KMS-11 (cell line): Measurements from ENCODE around the gene MAPK8IP3.

Source experiments
- H2AFZ ChIP-seq: fragments of 200-600 bp; sonication (generic); 2 replicates; pipeline ENCODE4 v1.6.1; 2016; ENCODE audit warnings: antibody characterized with exemption, mixed run types, low read depth
- H3K27ac ChIP-seq: fragments of 200-600 bp; sonication (generic); 2 replicates; pipeline ENCODE4 v1.6.1; 2016; ENCODE audit warnings: mild to moderate bottlenecking, mixed run types
- H3K27me3 ChIP-seq: fragments of 200-600 bp; sonication (generic); 2 replicates; pipeline ENCODE4 v1.6.1; 2017; ENCODE audit warnings: mild to moderate bottlenecking, low read depth, mixed run types, moderate library complexity; ENCODE audit not compliant: insufficient read depth
- H3K36me3 ChIP-seq: fragments of 200-600 bp; sonication (generic); 2 replicates; pipeline ENCODE4 v1.6.1; 2017; ENCODE audit warnings: mild to moderate bottlenecking, mixed run types; ENCODE audit not compliant: insufficient read depth
- H3K4me1 ChIP-seq: fragments of 200-600 bp; sonication (generic); 2 replicates; pipeline ENCODE4 v1.6.1; 2016; ENCODE audit warnings: mild to moderate bottlenecking, low read depth, mixed run types; ENCODE audit not compliant: poor library complexity, severe bottlenecking
- H3K4me2 ChIP-seq: fragments of 200-600 bp; sonication (generic); 2 replicates; pipeline ENCODE4 v1.7.0; 2016; ENCODE audit warnings: mild to moderate bottlenecking, mixed run types
- H3K4me3 ChIP-seq: fragments of 200-600 bp; sonication (generic); IDR thresholded peaks from 2 replicates; pipeline ENCODE4 v1.6.1; 2017; ENCODE audit warnings: low read depth, low read length, mixed read lengths; ENCODE audit not compliant: insufficient read depth
- H3K79me2 ChIP-seq: fragments of 200-600 bp; sonication (generic); 2 replicates; pipeline ENCODE4 v1.6.1; 2016; ENCODE audit warnings: low read depth, mixed run types; ENCODE audit not compliant: insufficient read depth
- H3K9ac ChIP-seq: fragments of 200-600 bp; sonication (generic); 2 replicates; pipeline ENCODE4 v1.6.1; 2016; ENCODE audit warnings: mild to moderate bottlenecking, mixed run types
- H4K20me1 ChIP-seq: fragments of 200-600 bp; sonication (generic); 2 replicates; pipeline ENCODE4 v1.6.1; 2016; ENCODE audit warnings: mild to moderate bottlenecking, mixed run types; ENCODE audit not compliant: insufficient read depth
- CTCF ChIP-seq: fragments of 200-600 bp; sonication (generic); conservative IDR thresholded peaks from 2 replicates; pipeline ENCODE4 v1.6.1; 2017; ENCODE audit warnings: low read depth, mild to moderate bottlenecking, antibody characterized with exemption, low read length, moderate library complexity, mixed read lengths

MAPK8IP3 gene

GRCh38 chr16:1721372-1721771, 15.4 kb downstream of the MAPK8IP3 start:
- Histone ChIP-seq H3K9ac (no peak overlapping the region), H3K36me3 (no peaks in the 10 kb centered on the region), H2AFZ (no peak overlapping the region), H3K79me2 (peaks cover 43% of the 10 kb centered on the region), H4K20me1 (no peaks in the 10 kb centered on the region), H3K4me3 (no peak overlapping the region), H3K27ac (no peak overlapping the region; the same call in 1 of the 2 replicates), H3K4me1 (peaks cover 38% of the 10 kb centered on the region), H3K27me3 (no peaks in the 10 kb centered on the region), H3K4me2 (peak overlapping the region; percentile 54; the same call in 1 of the 2 replicates)
- no peak for TF ChIP-seq CTCF

DNA sequence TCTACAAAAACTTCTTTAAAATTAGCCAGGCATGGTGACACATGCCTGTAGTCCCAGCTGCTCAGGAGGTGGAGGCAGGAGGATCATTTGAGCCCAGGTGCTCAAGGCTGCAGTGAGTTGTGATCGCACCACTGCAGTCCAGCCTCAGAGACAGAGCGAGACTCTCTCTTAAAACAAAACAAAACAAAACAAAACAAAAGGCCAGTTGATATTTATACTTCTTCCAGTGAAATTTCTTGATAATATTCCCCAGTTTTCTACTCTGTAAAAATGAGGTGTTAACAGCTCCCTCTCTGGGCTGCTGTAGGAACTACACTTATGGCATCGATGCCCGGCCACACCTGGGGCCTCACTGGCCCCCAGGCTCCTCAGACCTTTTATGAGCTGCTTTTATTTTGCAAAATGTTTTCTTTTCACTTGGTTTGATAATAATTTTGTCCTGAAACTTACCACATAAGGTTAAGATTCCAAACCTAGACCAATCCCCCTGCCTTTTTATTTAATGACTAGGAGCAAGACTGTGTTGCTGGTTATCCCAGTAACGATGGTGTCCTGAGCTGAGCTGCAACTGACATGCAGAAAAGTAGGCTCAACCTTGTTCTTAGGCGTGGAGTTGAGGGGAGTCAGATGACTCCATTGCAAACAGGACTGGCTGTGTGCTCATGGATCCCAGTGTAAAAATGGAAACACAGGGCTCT, 17.6 kb downstream of the MAPK8IP3 start:
- H3K27me3 ChIP-seq, result no peaks in the 10 kb centered on the region
- peak overlapping the region; percentile 54; the same call in 1 of the 2 replicates for H3K4me2 ChIP-seq
- TF ChIP-seq CTCF, result peak; percentile 97

GRCh38 chr16:1724491-1724890, 18.5 kb downstream of the MAPK8IP3 start:
- no peak overlapping the region for H3K27ac ChIP-seq
- no peaks in the 10 kb centered on the region for H3K36me3 ChIP-seq
- no peaks in the 10 kb centered on the region for H4K20me1 ChIP-seq
- no peaks in the 10 kb centered on the region for H3K27me3 ChIP-seq
- no peak overlapping the region for H3K4me2 ChIP-seq
- H3K4me3 ChIP-seq, result no peak overlapping the region
- no peak overlapping the region for H2AFZ ChIP-seq
- TF ChIP-seq CTCF, result no peak
- H3K79me2 ChIP-seq, result peaks cover 27% of the 10 kb centered on the region
- no peak overlapping the region for H3K9ac ChIP-seq
- H3K4me1 ChIP-seq, result peaks cover 38% of the 10 kb centered on the region

More for the DNA sequence above, 17.6 kb downstream of the MAPK8IP3 start:
- no peak overlapping the region for H3K9ac ChIP-seq
- H3K79me2 ChIP-seq, result peaks cover 27% of the 10 kb centered on the region
- no peaks in the 10 kb centered on the region for H3K36me3 ChIP-seq
- no peak overlapping the region for H3K27ac ChIP-seq
- peaks cover 38% of the 10 kb centered on the region for H3K4me1 ChIP-seq
- H2AFZ ChIP-seq, result no peak overlapping the region
- no peak overlapping the region for H3K4me3 ChIP-seq
- no peaks in the 10 kb centered on the region for H4K20me1 ChIP-seq

DNA sequence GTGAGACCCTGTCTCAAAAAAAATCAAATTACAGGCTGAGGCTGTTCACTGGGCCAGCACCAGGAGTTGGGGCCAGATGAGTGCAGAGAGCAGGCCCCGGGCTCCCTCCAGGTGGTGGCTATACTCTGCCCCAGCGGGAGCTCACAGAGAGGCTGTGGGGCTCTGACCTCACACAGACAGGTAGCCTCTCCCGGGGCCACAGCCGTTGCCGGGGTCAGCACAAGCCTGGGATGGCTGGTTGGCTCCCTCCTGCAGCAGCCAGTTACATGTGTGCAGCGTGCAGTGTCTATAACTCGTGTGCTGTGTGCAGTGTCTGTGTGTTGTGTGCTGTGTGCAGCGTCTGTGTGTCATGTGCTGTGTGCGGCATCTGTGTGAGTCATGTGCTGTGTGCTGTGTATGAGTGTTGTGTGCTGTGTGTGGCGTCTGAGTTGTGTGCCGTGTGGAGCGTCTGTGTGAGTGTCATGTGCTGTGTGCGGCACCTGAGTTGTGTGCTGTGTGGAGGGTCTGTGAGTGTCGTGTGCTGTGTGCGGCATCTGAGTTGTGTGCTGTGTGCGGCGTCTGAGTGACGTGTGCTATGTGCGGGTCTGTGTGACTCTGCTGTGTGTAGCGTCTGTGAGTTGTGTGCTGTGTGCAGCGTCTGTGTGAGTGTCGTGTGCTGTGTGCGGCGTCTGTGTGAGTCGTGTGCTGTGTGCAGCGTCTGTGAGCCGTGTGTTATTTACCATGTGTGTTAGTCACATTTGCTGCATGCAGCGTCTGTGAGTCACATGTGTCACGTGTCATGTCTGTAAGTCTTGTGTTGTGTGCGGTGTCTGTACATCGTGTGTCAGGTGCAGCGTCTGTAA, 20.9 kb downstream of the MAPK8IP3 start:
- Histone ChIP-seq H3K9ac (no peak overlapping the region), H3K27me3 (no peaks in the 10 kb centered on the region), H4K20me1 (no peaks in the 10 kb centered on the region), H3K4me2 (no peak overlapping the region), H3K79me2 (peaks cover 20% of the 10 kb centered on the region), H3K27ac (no peak overlapping the region), H2AFZ (no peak overlapping the region), H3K36me3 (no peaks in the 10 kb centered on the region), H3K4me1 (peaks cover 27% of the 10 kb centered on the region), H3K4me3 (no peak overlapping the region)
- TF ChIP-seq CTCF, result no peak
